RPMI8226 (cell line): Measurements from ENCODE around the gene FAM234A.

Experiments used
- DNase-seq: peaks from one replicate; pipeline ENCODE4 v3.0.0-alpha.2; 2015

The FAM234A gene

DNA sequence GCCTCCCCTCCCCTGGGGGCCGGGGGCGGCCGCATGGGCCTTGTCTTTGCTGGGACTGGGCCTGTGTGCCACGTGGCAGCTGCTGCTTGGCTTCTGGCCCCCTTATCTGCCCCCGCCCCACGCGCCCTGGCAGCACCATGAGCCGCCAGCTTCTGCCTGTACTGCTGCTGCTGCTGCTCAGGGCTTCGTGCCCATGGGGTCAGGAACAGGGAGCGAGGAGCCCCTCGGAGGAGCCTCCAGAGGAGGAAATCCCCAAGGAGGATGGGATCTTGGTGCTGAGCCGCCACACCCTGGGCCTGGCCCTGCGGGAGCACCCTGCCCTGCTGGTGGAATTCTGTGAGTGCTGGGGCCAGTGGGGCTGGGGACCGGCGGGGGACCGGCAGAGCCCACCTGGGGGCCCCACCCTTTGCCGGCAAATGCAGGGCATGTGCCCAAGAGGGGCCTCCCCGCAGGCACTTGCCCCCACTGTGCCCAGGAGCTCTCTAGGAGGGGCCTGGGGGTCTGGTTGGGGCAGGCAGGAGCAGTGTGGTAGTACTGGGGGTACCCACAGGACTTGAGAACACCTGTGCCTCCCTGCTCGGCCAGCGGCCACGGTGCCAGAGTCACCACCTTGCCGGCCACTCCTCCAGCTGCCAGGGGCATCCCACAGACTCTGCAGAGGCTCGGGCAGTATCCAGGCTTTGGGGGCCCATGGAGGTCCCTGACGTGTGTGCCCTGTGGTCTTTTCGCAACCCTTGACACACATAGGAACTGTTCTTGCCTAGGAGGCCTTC is 48.6 kb downstream of the FAM234A start, which contains the start of gene PDIA2:
Gene PDIA2 (plus strand): TSS at position 132 of the 773 bp plus-strand sequence. CDS start 6 bp downstream, at position 138.
- no peak for DNase-seq

DNA sequence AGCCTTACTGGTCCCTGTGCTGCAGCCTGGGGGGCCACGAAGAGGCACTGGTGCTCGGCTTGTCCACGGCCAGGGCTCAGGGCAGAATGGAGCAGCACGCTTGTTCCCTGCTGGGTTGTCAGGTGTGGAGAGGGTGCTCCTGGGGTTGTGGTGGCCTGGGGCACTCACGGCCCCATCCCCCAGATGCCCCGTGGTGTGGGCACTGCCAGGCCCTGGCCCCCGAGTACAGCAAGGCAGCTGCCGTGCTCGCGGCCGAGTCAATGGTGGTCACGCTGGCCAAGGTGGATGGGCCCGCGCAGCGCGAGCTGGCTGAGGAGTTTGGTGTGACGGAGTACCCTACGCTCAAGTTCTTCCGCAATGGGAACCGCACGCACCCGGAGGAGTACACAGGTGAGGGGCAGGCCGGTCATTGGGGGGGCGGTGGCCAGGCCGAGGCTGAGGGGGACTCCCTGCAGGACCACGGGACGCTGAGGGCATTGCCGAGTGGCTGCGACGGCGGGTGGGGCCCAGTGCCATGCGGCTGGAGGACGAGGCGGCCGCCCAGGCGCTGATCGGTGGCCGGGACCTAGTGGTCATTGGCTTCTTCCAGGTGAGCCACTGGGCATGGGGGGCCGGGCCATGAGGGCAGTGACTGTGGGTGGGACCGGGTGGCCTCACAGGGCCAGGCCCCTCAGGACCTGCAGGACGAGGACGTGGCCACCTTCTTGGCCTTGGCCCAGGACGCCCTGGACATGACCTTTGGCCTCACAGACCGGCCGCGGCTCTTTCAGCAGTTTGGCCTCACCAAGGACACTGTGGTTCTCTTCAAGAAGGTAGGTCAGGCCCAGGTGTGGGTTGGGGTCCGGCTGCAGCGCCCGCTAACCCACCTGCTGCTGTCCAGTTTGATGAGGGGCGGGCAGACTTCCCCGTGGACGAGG is 49.8 kb downstream of the FAM234A start:
- DNase-seq = no peak

DNA sequence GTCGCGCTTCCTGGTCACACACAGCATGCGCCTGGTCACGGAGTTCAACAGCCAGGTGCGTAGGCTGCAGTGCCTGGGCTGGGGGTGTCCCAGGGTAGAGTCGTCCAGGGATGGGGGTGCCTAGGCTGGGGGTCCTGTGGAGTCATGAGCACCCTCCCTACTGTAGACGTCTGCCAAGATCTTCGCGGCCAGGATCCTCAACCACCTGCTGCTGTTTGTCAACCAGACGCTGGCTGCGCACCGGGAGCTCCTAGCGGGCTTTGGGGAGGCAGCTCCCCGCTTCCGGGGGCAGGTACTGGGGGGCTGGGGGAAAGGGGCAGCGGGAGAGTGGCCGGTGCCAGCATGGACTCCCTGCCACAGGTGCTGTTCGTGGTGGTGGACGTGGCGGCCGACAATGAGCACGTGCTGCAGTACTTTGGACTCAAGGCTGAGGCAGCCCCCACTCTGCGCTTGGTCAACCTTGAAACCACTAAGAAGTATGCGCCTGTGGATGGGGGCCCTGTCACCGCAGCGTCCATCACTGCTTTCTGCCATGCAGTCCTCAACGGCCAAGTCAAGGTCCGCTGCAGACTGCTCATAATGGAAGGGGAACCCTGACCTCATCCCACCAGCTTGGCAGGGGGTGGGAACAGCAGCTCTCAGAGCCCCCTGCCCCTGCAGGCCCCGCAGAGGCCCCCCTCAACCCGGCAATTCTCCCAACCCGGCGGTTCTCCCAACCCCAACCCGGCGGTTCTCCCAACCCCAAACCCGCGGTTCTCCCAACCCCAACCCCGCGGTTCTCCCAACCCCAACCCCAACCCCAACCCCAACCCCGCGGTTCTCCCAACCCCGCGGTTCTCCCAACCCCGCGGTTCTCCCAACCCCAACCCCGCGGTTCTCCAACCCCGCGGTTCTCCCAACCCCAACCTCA is 50.8 kb downstream of the FAM234A start:
- DNase-seq = no peak

DNA sequence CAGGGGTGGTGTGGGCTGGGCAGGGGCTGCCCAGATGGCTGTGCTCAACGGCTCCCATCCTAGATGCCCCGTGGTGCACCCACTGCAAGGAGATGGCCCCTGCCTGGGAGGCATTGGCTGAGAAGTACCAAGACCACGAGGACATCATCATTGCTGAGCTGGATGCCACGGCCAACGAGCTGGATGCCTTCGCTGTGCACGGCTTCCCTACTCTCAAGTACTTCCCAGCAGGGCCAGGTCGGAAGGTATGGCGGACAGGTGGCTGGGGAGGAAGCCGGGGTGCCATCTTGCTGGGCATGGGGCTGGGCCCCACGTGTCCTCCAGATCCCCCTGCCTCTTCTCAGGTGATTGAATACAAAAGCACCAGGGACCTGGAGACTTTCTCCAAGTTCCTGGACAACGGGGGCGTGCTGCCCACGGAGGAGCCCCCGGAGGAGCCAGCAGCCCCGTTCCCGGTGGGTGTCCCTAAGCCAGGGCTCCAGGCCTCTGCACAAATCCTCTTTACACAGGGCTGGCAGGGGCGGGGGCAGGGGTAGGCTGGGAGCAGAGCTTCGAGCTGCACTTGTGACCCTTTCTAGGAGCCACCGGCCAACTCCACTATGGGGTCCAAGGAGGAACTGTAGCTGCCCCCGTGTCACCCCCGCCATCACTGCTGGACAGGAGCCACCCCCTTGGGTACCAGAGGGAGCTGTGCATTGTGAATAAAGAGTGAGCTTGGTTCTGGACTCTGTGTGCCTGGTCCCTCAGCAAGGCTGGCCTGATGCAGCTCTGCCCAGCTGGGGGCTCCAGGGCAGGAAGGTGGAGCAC is 52.1 kb downstream of the FAM234A start:
- DNase-seq = no peak

DNA sequence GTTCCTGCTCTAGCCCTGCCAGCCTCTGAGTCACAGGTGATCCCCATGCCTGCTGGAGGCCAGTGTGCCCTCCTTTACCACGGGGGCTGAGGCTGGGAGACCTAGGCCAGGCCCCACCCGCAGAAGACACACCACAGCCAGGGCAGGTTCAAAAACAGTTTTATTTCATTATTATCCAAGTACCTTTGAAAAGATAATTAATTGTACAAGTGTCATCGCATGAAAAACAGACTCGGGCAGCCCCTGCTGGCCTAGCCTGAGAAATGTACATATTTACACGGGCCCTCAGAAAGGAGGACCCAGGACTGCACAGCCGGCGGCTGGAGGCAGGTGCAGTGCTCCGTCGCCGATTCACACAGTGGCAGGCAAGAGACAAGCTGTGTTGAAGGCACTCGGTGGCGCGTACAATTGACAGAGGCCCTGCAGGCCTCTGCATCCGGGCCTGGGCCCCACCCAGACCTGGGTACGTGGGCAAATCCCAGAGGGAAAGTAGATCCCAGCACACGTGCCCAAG is 52.7 kb downstream of the FAM234A start:
- DNase-seq = no peak

DNA sequence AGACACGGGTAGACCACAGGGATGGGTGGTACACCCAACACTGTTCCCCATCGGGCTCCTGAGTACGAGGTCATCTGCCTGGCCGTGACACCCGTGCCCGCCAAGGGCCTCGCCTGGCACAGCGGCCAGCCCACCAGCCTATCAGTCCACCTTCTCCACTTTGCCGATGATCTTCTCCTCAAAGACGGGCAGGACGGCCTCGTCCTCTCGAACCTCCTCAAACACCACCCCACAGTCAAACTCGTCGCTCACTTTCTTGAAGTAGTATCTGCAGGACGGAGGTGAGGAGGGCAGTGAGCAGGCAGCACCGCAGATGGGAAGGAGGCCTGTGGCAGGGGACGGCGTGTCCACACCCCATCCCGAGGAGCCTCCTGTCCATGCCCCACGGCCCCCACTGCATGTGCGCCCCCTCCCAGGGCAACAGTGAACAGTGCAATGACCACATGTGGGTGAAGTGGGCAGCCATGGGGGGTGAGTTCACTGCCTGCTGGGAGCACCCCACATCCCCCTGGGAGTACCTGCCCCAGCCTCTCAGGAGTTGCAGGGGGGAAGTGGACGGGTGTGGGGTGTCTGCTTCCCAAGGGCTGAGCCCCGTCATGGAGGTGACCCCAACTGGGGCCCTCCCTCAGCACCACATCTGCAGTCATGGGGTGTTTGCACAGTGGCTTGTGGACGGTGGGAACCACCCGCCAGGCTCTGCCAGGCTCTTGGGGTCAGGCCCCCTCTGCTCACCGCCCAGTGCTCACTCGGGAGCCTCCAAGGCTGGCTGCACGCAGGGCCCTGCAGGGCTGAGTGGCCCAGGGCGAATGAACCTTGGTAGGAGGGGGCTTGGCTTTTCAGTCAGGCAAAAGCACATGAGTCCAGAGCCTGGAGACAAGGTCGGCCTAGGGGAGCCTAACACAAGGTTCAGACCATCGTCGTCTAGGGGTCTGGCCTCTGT is 53.6 kb downstream of the FAM234A start:
- no peak for DNase-seq

DNA sequence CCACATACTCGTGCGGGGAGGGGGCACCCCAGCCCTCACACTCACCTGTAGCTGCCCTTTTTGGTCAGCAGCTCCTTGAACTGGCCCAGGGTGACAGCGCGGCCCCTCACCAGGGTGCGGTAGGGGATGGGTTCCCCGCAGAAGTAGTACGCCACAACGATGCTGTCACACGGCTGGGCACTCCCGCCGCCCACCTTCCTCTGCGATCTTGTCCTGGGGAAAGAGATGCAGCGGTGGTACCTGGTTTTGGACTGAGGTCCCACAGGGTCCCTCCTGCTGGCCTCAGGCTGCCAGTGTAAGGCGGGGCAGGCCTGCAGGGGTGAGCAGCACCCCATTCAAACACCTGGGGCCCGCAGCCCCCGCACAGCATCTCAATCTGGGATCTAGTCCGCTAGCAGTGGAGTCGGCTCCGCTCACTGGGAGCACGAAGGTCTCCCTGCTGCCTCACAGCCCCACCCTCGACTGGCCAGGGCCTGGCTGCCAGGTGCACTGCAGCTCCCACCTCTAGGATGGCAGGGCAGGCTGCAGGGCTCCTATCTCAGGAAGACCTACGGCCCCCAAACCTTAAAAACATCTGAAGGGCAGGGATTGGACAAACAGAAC is 54.9 kb downstream of the FAM234A start:
- DNase-seq = no peak

DNA sequence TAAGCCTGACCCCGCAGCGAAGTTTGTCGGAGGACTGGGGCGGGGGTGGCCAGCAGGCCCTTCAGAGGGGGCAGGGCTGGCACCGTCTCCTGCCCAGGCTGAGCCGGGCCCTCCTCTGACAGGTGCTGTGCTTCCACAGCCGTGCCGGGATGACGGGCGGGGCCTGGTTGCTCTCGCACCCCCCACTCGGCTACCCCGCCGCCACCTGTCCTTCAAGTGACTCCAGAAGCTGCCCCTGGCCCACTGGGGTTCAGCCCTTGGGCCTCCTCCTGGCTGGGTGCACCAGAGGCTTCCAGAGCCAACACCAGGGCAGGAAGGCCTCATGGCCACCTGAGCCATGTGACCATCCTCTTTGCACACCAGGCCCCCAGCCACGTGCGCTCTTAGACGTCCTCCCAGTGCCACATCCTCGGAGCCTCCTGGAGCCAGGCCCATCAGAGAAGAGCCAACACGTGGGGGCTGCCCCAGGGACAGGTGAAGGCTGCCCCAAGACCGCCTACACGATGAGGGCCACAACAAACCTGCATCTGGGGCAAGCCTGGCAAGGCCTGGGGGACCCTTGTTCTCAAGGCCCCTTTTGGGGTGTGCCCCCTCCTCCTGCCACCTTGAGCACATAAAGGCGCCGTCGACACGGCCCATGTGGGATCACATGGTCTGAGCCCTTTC is 55.5 kb downstream of the FAM234A start:
- DNase-seq = no peak

DNA sequence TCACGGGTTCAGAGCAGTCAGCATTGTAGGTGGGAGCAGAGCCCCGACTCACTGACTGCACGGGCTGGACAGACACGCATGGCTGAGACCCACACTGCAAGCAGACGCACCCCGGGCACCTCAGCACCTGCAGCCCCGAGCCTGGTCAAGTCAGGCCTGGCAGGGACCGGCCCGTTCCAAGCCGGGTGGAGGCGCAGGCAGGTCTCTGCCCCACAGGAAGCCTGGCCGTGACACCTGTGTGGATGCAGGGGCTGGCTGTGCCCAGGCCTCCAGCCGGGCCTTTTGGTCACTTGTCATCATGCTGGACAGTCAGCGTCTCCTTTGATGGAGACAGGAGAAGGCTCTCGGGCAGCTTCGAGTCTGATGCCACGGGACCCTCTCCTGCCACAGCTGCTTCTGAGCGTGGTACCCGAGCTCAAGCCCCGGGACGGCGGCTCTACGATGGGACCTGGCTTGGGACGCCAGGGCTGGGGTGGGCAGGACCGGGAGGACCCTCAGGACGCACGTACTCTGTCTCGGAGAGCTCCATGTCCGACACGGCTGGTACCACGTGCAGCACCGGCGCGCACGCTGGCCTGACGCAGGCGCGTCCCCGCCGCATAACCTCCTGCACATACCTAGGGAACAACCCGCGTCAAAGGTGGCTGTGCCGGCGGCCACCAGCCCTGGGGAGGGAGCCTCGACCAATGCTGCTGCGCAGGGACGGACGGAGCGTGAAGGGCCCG is 56.2 kb downstream of the FAM234A start:
- no peak for DNase-seq

DNA sequence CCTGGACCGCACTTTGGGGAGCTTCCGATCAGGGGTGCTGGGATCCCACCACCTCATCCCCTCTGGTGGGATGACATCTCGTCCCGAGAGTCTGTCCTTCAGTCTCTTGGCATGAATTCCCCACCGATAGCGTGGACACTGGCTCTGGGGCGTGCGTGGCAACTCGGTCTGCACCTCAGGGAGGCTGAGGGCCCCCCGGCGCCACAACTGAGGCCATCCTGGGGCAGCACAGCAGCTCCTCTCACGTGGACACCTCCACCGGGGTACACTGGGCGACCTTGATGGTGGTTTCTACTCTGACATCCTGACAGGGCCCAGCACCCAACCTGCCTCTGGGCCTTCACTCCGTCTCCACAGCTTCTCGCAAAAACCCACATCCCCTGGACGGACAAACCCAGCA is 56.9 kb downstream of the FAM234A start:
- no peak for DNase-seq

DNA sequence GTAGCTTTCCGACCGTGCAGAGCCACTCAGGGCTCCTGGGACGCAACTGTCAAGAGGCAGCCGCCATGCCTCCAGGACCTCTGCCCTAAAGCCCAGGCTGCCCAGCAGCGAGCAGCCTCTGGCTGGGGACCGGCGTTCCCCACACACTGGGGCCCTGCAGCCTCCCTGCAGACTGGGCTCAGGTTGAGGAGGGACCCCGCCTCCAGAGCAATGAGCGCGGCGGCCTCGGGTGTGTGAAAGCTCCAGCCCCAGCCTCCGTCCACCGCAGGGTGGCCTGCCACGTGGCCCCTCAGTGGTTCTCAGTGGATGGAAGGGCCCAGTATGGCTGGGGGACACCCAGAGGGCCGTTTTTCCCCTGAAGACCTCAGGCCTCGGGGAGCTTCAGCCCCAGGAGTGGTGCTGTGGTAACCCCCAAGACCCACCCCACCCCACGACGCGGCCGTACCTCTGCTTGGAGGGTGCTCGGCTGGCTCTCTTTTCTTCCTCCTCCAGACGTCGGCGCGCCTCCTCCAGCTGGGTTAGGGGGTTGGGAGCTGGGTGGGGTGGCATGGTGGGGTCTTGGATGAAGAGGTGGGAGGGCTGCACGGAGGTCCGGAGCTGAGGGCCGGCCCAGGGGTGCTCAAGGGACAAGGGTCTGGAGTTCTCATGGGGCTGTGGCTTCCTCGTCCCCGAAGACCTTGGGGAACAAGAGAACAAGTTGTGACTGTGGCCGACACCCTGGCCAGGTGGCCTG is 58.6 kb downstream of the FAM234A start:
- DNase-seq = no peak

DNA sequence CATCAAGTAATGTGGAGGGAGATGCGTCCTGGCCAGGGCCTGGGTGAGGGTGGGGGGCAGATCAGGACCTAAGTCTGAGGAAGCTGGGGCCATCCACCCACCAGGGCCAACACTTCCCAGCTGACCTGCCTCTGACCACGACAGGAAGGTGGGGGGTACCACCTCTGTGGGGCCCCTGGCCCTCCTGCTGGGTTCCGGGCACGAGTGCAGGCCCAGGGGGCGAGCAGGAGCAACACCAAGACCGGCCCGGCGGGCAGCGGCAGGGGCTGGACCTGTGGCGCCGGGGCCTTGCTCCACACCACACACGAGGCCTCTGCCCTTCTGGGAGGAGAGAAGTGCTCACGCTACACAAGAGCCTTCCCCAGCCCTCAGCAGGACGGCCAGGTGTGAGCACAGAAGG is 61.7 kb downstream of the FAM234A start:
- DNase-seq = no peak

DNA sequence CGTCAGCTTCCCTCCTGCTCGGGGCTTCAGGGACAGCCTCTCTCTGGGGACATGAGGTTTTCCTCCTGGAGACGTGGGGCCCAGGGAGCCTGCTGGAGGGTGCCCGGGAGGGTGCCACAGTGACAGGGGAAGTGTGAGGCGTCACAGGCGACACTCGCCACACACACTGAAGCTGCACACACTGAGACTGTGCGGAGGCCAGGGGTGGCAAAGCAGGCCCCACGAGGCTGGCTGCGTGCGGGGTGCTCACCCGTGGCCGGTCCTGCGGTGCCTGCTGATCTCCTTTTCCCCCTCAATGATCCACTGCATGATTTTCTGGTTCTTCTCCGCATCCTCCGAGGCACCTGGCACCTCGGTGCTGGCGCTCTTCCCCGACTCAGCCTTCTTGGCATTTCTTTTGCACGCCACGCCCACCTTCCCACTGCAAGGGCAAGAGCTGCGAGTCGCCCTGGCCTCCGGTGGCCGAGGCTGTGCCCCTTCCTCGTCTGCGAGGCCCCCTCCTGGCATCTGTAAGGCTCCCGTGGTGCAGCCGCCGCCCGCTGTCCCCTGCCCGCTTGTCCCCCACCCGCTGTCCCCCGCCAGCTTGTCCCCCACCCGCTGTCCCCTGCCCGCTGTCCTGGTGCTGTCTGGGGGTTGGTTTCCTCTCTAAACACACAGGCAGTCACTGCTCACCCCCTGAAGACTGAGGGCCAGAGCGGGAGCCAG is 62.3 kb downstream of the FAM234A start:
- DNase-seq = no peak

DNA sequence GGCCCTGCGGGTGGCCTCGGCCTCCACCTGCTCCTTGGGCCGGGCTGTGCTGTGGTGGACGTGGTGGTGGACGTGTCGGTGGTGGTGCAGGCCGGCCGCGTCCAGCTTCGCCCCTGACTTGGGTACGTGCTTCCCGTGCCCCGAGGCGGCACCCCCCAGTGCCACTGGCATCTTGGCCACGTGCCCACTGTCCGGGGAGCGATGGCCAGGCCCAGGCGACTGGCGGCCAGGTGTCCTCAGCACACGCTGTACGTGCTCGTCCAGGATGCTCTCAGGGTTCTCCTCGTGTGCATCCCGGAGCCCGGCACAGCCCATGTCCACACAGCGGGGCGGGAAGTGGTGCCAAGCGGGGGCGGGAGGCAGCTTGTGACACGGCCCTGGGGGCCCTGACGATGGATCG is 63.2 kb downstream of the FAM234A start:
- DNase-seq = no peak

DNA sequence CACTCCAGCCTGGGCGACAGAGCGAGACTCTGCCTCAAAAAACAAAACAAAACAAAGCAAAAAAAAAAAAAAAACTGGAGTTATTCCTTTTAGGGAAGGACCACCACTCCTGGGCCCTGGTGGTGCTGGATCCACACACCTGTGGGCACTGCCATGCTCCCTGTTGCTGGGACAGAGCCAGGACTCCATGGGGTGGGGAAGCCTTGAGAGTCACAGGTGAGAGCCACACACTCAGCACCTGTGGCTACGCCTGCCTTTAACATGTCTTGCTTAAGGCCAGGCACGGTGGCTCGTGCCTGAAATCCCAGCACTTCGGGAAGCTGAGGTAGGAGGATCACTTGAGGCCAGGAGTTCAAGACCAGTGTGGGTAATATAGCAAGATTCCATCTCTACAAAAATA is 66.6 kb downstream of the FAM234A start:
- no peak for DNase-seq

DNA sequence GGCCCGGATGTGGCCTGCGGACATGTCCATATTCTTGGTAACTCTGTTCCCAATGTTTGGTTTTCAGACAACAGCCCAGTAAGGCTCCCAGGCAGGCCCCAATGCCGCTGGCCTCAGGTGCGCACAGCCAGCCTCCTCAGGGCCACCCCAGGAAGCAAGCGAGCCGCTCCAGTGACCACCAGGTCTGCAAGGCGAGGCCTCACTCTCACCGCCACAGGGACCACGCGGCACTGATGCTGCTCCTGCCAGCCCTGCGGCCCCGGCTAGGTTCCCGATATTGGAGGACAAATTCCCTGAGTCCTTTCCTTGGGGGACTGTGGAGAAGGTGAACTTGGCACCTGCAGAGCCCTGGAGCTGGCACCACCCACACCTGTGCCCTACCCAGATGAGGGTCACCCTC is 67.3 kb downstream of the FAM234A start:
- DNase-seq = no peak

DNA sequence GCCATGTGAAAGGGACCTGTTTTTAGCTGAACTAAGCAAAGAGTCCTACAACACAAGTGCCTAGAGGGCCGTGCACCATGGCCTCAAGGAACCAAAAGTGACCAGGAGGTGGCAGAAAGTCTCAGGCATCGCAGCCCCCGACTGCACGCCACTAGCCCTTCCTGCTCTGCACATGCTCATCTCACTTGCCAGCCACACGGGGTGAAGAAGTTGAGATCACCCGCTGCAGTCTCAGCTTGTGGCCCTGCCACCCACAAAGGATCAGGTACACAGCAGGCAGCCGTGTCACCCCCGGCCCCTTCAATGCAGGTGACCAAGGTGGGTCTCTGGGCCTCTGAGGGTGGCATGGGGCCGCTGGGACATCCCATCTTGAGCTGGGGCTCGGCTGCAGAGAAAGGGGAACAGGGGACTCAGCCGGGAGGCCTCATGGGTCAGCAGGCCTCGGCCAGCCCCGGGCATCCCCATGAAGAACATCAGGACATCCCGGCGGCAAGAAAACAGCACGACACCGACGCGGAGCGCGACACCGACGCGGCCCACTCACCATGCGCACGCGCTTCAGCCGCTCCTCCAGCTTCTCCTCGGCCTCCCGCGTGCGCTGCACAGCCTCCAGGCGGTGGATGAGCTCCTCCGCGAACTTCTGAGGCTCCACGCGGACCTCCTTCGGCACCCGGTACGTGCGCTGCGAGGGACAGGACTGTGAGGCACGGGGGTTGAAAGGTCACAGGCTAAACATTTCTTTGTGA is 69.3 kb downstream of the FAM234A start:
- no peak for DNase-seq
